NT2/D1 (cell line): ENCODE measurements around the gene GBP7.

Source experiments
- YY1 ChIP-seq: IDR thresholded peaks from 2 replicates; pipeline ENCODE4 v1.6.1; 2011; ENCODE audit not compliant: insufficient read length, insufficient read depth
- ZNF274 ChIP-seq: IDR thresholded peaks from 2 replicates; pipeline ENCODE4 v1.6.1; 2011; ENCODE audit warnings: mild to moderate bottlenecking, low read depth, low read length

GRCh38 chr1:89200663-89201062 lies 24.9 kb upstream of the GBP7 start:
- TF ChIP-seq ZNF274 (no peak), YY1 (no peak)
